A204.1 (cell line): Measurements from ENCODE around the gene ATAD3A.
"Not testable (repeated sequence)": the region's sequence is repeated elsewhere in the genome, so short reads cannot be mapped to it uniquely, and the experiment has no call there.

Experiments
- FAIRE-seq: peaks from 2 replicates; lab custom pipeline; 2012; peaks lifted over from hg19 to GRCh38; lab: Jason Lieb, UNC

ATAD3A gene

DNA sequence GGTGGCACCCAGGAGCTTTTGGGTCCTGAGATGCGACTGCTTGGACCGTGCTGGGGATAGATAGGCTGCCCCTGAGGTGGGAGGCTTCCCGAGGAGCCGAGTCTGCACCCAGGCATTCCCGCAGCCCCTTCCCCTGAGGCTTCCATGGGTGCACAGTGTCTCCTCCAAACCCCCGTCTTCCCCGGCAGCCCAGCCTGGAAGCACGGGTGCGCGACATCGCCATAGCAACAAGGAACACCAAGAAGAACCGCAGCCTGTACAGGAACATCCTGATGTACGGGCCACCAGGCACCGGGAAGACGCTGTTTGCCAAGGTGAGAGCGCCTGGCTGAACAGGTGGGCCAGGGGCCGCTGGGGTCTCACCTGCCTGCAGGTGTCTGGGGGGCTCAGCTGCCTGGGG is 11.7 kb downstream of the ATAD3A start:
- FAIRE-seq = not testable (repeated sequence)

- FAIRE-seq = not testable (repeated sequence)
These were observed 12.9 kb downstream of the ATAD3A start for GRCh38 chr1:1524750-1525383.

- FAIRE-seq = not testable (repeated sequence)
These were observed 14.5 kb downstream of the ATAD3A start for GRCh38 chr1:1526476-1526875.

DNA sequence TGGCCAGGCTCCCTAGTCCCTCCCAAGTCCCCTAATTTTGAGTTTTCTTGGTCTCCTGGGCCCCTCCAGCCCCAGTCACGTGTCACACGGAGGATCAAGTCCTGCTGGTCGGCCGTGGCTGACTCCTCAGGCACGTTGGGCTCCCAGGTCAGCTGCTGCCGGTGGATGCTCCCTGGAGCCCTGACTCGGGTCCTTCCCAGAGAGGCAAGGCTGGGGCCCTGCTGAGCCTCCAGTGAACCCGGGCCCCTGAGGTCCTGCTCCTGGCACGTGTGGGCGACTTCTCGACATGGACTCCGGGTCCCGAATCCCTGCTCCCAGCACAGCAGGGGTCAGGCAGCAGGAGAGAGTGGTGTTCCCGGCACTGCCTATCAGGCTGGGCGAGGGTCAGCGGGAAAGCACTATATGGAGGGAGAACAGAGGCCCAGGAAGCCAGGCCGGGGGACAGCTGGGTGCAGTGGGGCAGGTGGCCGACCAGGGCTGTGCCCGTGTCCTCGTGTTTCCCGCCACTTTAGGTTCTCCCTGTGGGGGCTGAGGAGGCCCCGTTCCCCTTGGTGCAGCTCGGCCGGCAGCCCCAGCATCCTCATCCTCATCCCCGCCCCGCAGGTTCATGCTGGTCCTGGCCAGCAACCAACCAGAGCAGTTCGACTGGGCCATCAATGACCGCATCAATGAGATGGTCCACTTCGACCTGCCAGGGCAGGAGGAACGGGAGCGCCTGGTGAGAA is 15.3 kb downstream of the ATAD3A start:
- no peak for FAIRE-seq

DNA sequence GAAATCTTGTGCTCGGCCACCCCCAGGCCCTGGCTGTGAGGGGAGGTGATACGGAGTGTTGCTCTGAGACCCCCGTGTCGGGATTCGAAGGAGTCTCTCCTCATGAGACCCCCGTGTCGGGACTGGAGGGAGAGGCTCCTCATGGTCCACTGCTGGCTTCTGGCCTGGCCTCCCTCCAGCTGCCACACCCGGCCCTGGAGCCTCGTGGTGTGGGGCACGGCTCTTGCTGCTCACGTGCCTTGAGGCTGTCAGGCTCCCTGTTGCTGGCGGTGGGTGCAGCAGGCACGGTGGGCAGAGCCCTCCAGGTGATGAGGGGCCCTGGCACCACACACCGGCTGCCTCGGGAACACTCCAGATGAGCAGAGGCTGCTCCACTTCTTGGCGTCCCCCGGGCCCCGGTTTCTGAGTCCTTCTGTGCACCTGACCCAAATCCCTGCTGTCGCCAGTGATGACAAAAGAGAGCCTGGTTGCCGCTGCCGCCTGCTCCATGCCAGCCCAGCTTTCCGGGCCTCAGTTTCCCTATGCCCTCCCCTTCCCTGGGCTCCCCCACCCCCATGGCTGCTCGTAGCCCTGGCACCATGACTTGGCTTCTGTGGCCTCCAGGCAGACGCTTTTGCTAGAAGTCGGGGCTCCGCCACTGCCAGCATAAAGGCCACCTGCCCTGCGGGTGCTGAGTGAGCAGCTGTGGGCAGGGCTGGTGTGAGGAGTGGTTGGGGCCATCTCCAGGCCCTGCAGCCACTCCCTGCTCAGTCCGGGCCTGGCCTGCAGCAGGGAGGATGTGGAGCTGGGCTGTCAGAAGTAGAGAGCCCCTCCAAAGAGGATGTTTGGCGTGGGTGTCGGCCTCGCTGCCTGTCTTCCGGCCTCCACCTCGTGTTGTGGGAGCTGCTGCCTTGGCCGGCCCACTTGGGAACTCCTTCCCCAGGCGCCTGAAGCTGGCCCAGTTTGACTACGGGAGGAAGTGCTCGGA is 16.6 kb downstream of the ATAD3A start:
- no peak for FAIRE-seq

DNA sequence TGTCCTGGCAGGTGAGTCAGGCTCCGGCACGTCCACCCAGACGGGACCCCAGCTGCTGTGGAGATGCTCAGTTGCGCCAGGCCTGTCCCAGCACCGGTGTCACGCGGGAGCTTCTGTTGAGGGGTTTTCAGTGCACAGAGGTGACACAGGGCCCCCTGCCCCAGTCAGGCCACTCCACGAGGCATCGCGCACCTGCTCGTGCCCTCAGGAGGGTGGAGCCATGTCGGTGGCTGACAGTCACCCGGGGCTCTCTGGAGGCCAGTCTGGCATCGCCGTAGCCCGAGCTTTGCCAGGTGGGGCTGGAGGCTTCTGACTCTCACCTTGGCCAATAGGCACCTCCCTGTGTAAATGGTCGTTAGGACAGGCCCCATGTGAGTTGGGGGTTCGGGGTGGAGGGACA is 17.4 kb downstream of the ATAD3A start:
- no peak for FAIRE-seq

DNA sequence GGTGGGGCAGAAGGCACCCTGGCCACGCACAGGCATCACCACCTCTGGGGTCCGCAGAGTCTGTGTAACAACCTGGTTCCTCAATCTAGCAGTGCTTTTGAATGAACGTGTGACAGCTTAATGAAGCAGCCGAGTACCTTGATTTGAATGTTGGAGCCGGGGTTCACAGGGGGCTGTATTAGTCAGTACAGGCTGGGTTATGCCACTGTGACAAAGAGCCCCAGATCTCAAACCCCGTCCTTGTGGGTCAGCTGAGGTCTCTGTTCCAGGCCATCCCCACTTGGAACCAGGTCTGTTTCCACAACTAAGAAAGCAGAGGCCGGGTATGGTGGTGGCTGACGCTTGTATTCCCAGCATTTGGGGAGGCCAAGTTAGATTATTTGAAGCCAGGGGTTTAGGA is 18.0 kb downstream of the ATAD3A start:
- no peak for FAIRE-seq

- no peak for FAIRE-seq
These were observed 20.0 kb downstream of the ATAD3A start for GRCh38 chr1:1531947-1532346.

DNA sequence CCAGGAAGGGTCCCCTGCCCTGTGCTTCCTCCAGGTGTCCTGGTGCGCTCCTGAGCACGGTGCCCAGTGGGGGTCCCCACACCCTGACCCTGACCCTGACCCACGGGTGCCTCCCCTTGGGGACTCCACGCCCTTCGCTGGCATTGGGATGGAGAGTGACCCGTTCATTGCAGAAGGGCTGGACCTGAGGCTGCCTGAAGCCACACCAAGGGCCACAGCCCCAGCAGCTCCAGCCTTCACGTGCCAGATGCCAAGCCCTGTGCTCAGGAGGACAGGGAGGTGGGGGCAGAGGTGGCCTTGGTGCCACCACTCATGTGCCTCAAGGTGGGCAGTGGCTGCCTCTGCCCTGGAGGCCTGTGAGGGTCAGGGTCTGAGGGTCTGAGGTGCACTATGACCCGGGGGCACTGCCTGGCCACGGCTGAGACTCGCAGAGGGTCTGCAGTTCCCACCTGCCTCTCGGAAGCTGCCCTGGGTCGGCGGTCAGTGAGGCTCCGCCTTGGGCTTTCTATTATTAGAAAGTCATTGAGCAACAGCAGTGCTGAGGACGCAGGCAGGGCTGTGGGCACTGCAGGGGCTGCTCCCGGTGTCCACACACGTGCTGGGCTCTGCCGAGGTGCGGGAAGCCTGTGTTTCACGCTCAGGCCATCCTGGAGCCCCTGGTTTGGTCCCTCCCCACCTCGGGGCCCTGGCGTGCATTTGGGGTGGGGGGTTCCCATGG is 21.4 kb downstream of the ATAD3A start:
- not testable (repeated sequence) for FAIRE-seq

DNA sequence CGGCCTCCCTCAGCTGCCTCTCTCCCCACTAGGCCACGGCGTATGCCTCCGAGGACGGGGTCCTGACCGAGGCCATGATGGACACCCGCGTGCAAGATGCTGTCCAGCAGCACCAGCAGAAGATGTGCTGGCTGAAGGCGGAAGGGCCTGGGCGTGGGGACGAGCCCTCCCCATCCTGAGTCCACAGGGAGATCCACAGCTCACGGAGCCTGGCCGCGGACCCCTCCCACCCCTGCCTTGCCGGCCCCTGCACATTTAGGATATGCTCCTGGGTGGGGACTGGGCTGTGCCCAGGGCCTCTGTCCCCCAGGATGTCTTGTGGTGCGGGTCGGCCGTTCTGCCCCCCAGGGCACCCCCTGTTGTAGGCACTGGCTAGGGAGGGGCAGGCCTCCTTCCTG is 21.9 kb downstream of the ATAD3A start:
- not testable (repeated sequence) for FAIRE-seq

DNA sequence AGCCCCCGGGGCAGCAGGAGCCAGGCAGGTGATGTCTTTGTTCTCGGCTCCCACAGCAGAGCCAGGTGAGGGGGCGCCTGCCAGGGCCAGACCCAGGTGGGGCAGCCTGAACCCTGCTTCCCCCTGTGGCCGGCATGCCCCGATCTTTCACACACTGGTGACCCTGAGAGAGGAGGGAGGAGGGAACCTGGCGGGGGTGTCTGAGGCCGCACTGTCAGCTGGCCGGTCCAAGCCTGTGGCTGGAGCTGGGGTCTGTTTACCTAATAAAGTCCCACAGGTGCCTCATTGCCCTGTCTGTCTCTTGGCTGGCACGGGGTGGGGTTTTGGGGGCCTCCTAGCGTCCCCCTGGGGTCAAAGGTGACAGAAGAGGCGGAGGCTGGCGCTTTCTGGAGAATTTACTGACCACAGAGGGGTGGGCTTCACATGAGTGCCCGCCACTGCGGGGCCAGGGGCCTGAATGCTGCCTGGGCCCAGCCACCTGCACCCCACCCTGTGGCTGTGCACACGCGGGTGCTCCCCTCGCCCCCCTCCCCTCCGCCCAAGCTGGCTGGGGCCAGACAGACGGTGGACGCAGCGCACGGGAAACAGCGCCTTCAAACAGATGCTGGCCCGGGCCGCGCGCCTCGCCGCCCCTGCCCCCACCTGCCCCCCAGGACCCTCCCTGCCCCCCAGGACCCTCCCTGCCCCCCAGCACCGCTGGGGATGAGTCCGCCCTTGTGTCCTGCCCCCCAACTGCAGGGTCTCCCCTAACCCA is 22.6 kb downstream of the ATAD3A start:
- no peak for FAIRE-seq

DNA sequence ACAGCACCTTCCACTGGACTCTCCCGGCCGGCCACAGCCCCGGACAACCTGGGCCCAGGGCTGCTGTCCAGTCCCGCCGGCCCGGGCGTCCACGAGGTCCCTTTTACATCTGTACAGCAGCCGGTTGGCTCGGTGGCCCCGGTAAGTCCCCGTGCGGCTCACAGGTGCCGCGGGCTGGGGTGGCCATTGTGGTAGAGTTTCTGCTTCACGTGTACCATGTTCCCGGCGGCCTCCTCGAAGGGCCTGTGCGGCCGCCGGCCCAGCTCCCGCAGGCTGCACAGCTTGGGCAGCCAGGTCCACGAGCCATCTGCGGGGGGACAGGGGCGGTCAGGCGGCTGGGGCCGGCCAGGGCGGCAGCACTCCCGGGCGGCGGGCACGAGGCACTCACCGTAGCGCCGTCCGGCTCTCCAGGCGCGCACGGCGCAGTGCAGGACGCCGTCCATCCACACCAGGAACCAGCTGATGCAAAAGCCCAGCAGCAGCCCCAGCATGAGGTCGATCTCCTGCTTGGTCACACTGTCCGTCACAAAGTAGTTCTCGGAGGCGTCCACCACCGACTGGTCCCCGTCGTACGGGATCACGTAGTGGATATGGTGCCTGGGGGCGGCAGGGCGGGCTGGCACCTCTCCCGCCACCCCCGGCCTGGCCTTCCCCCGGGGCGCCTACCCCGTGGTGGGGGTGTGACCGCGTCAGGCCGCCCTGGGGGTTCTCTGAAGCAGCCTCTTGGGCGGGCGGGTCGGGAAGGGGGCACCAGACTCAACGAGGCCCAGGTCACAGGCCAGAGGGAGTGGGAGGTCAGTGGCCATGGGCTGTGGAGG is 23.4 kb downstream of the ATAD3A start:
- FAIRE-seq = no peak

- FAIRE-seq = no peak
These were observed 24.3 kb downstream of the ATAD3A start for GRCh38 chr1:1536019-1536937.

DNA sequence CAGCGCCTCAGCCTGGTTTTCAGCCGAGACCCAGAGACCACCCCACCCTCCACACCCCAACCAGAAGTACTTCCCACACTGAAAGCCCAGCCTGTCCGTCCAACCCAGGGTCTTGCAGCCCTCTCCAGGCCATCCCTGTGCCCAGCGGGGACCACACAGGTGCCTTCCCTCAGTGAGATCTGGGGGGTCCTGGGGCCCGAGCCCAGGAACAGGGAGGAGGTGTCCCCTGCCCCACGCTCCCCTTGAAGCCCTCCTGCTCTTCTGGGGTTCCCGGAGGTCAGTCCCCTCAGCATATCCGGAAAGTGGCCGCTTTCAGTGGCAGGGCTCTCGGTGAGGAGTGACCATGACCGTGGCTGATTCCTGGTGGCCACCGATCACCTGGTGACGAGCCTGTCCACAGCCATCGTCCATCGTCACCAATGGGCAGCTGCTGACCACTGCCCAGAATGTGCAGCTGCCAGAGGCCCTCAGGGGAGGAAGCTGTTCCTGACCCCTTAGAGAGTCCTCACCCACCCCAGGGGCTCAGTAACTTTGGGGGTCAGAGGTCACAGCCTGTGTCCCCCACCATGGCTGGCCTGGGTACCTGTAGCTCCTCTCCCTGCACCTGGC is 25.1 kb downstream of the ATAD3A start:
- no peak for FAIRE-seq

- FAIRE-seq = no peak
These were observed 25.8 kb downstream of the ATAD3A start for GRCh38 chr1:1537626-1538250.

DNA sequence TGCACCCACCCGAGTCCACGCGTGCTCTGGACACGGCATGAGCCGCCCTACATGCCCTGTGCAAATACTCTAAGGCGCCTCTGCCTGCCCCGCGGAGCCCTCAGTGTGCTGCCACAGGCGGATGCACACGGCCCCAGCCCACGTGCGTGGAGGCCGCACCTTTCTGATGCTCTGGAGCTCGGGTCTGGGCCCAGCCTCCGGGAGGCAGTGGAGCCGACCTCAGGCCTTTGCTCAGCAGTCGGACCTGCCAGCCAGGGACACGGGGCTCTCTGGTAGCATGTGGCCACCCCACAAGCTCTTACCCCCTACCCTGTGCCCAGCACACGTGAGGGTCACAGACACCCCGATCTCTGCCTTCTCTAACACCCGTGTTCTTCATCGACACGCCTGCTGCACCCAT is 26.4 kb downstream of the ATAD3A start:
- no peak for FAIRE-seq

- FAIRE-seq = no peak
These were observed 27.0 kb downstream of the ATAD3A start for GRCh38 chr1:1538989-1539309.

DNA sequence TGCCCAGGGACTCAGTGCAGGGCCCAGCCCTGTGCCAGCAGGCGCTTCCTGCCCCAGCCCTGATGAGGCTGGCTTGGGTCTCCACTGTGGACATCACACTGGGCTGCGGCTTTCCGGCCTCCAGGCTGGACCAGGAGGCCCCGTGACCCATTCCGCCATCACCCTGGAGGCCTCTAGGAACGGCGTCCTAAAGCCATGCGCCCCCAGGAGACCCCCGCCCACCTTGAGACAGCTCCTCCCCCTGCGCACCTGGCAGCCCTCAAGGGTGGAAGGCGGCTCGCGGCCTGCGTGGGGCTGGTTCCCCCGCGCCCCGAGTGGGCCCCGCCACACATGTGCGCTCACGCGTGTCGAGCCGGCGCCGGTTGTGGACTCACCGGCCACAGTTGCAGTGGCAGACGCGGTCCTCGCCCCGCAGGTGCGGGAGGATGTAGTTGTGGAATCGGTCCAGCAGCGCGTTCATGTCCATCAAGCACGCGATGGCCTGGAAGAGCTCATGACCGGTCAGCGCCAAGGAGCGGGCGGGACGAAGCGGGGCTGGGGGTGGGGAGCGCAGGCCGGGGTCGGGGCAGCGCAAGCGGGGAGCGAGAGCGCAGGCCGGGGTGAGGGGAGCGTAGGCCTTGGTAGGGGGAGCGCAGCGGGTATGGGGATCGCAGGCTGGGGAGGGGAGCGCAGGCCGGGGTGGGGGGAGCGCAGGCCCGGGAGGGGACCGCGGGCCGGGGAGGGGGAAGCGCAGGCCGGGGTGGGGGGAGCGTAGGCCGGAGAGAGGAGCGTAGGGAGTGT is 27.5 kb downstream of the ATAD3A start:
- FAIRE-seq = no peak
